Islet of Langerhans (tissue), 1 donor: ENCODE measurements around the gene MTHFD2.
A peak's percentile ranks its signal among the peaks of the same experiment; 100 is the strongest.
"Not testable (repeated sequence)": the region's sequence is repeated elsewhere in the genome, so short reads cannot be mapped to it uniquely, and the experiment has no call there.

Experiments used
- FAIRE-seq: peaks from one replicate; lab custom pipeline; 2011; peaks lifted over from hg19 to GRCh38; lab: Jason Lieb, UNC

Gene MTHFD2

DNA sequence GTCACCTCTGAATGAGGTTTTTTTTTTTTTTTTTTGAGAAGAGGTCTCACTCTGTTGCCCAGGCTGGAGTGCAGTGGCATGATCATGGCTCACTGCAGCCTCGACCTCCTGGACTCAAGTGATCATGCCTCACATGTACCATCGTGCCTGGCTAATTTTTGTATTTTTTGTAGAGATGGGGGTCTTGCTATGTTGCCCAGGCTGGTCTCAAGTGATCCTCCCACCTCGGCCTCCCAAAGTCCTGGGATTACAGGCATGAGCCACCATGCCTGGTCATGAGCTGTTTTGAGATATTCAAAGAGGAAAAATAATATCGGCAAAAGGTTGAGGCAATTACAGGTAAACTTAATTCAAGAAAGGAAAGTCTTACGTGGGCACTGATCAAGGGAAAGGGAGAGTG is 31.4 kb downstream of the MTHFD2 start:
- FAIRE-seq = not testable (repeated sequence)

DNA sequence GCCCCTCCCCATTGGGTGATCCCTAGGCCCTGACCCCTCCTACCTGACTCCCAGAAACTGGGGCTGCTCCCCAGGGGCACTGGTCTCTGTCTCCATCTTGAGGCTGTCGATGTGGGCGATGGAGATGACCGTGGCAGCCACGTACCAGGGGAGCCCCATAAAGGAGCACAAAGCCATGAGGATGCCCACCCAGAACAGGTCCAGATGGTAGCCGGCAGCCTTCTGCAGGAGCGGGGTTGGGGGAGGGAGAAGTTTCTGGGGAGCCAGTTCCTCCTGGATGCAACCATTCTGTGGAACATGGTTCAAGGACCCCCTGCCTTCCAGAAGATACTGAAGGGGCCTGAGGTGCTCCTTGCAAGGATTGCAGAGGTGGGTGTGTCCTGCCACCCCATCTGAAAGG is 34.0 kb downstream of the MTHFD2 start:
- FAIRE-seq = no peak

DNA sequence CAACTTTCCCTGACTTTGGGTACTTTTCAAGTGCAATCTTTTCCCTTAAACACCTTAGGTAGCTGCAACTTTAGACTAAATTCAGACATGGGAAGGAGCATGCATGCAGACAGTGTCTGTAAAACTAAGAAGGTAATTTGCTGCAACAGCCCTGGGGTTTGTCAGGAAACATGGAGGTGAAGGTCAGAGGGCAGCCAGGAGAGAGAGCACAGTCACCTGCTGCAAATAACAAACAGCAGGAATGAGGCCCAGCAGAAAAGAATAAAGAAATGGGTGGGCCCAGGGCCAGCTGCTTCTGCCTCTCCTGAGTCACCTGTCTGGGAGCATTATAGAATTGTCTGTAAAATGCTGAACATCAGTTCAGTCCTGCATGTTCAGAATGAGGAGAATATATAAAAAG is 35.2 kb downstream of the MTHFD2 start:
- FAIRE-seq = no peak

DNA sequence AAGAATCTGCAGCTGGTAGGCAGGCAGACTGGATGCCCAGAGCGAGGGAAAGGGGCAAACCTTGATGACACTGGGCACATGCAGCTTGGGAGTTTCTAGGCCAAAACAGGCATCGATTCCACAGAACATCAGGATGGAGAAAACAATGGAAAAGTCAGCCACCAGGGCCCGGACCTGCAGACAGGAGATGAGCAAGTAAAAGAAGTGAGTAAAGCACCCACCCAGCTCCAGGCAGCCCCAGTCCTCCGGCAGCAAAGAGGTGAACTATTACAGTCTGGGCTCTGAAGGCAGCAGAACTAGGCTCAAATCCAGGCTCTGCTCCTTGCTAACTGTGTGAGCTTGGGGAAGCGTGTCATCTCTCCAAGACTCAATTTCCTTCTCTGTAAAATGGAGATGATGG is 36.6 kb downstream of the MTHFD2 start:
- FAIRE-seq = no peak

DNA sequence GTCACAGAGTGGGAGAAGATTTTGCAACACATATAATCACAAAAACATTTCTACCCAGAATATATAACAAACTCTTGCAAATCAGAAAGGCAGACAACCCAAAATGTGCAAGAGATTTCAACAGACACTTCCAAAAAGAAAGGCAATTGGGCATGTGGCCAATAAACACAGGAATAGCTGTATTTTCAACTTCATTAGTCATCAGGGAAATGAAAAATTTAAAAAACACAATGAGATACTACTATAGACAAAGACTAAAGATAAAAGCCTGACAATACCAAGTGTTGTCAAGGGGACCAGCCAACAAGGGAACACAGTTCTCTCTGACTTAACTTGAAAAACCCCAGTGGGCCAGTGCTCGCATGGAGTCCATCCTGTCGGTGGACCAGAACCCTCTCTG is 40.5 kb downstream of the MTHFD2 start:
- FAIRE-seq = no peak

DNA sequence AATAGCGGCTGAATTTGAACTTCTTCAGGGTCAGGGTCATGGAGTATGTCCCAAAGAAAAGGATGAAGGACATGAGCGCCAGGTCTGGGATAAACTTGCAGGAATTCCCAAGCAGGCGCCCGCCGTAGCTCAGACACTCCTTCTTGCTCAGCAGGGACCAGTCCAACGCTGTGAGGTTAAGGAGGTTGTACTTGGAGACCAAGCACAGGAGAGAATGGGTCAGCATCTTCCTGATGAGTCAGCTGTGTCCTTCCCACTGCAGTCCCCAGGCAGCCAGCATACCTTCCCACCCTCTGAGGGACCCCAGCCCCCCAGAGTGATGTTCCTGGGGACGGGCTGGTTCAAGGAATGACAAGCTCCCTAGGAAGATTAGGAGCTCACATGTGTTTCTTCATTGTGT is 40.9 kb downstream of the MTHFD2 start:
- FAIRE-seq = no peak

DNA sequence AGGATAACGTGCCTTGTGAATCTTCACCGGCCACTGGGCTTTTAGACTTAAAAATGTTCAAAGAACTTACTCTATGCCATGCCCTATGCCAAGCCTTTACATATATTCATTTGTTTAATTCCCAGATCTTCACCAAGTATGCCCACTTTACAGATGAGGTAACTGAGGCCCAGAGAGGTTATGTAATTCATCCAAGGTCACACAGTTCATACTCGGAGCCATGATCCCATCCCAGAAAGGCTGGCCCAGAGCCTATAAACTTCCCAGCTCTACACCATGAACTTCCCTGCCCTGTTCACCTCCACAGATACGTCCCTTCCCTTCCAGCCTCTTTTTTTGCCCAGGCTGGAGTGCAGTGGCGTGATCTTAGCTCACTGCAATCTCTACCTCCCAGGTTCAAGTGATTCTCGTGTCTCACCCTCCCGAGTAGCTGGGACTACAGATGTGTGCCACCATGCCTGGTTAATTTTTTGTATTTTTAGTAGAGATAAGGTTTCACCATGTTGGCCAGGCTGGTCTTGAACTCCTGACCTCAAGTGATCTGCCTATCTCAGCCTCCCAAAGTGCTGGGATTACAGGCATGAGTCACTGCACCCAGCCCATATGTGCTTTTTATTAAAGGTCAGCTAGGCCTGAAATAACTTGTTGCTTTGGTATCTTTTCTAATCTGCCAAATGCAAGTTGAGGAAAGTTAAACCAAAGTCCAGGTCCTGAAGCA is 44.1 kb downstream of the MTHFD2 start:
- FAIRE-seq = no peak

DNA sequence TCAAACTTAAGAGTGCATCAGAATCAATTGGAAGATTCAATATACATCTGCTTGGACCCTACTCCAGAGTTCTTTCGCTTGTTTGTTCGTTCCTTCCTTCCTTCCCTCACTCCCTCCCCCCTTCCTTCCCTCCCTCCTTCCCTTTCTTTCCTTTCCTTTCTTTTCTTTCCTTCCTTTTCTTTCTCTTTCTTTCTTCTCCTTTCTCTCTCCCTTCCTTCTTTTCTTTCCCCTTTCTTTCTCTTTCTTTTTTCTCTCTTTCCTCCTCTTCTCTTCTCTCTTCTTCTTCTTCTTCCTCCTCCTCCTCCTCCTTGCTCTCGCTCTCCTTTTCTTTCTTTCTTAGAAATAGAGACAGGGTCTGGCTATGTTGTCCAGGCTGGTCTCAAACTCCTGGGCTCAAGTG is 45.9 kb downstream of the MTHFD2 start:
- no peak for FAIRE-seq

DNA sequence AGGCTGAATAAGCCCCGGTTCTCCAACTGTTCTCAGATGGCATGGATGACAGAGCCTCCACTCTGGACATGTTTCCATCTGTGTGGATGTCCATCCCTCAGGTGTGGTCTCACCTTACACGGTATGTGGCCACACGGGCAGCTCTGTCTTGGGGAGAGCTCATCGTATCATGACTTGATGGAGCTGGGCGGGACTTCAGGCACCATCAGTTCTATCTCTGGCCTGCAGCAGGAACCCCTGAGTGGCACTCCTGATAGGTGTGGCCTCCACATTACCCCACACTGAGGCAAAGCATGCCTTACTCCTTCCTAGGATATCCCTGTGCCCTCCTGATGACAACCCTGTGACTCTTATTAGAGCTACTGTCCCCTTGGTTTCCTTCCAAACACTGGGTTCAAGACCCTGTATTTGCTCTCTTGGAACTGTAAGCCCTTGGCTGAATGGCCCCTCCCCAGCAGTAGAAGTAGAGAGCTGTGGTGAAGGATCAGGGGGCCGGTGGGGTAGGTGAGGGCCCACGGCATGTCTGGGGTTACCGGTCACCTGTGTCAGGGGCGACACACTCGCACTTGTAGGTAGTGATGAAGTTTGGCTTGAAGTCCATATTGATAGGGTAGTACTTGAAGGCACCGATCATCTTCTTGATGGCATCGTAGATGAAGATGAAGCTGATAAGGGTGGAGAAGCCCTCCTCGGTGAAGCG is 48.2 kb downstream of the MTHFD2 start:
- no peak for FAIRE-seq

DNA sequence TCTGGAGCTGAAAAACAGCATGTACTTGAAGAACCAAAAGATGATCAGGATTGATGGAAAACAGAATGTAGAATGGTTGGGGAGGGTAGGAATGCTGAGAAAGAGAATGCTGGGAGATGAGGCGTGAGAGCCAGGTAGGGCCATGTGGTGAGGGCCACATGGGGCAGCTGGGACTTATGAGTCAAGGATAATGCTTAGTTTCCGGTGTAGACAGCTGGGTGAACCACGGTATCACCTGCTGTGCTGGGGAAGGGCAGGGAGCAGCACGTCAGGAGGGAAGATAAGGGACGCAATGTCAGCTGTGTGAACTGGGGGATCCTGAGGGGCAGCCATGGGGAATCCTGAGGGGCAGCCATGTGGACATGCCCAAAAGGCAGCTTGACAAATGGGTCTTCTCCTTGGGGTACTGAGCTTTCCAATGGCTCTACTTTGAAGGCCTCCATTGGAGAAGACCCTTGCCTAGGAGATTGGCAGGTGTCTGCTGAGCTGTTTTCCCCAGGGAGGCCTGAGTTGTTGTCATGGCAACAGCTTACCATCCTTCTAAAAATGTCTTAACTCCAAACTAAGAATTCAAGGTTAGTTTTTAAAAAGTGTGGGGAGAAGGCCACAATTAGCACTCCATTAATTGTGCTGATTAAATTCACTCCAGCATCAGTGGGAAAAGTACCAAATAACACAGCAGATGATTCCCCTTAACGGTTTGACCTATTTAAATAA is 51.1 kb downstream of the MTHFD2 start:
- FAIRE-seq = no peak

DNA sequence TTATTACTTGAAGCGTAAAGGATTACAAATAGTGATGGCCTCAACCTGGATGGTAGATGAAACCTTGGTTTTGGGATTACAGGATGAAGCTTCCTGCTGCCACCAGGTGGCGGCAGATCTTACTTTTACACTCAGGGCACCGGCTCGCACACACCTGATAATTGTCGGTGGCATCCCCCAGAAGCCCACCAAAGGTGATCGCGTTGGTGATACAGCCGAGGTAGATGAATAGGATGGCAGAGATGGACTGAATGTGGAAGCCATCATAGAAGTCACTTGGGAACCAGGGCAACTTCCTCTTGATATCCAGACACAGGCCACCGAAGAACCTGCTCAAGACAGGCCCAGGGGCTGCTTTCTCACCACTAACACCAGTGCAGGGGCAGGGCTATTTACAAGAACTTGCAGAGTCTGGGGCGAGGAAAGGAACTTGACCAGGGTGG is 51.8 kb downstream of the MTHFD2 start:
- peak; percentile 51 for FAIRE-seq

DNA sequence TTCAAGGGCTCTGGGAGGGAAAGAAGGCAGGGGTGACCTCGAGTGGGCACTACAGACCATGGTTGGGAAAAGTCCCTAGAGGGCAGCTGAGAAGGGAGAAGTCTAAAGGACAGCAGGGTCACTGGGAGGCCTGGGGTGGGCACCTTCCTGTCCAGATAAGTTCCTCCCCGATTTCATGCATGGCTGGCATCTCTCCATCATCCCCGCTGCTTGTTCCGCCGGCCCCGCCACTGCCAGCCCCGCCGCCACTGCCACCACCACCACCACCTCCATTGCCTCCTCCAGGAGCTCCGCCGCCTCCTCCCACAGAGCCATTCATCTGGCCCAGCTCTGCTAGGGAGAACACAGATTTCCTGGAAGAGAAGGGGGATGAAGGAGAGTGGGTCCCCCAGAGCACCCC is 53.6 kb downstream of the MTHFD2 start:
- no peak for FAIRE-seq

DNA sequence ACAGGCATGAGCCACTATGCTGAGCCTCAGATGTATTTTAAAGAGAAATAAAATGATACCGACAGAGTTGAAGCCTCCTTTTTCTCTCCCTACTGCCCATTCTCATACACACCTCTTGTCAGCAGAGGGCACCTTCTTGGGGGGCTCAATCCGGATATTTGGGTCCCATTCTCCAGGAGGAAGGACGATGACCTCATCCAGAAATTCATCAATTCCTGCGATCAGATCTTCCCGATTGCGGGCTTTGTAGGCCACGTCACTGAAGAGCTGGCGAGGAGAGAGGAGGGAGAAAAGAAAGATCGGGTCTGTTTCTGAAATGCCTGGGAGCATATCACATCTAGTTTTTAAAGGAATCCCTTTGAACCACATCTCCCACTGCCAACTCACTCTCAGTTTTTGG is 54.4 kb downstream of the MTHFD2 start:
- no peak for FAIRE-seq

DNA sequence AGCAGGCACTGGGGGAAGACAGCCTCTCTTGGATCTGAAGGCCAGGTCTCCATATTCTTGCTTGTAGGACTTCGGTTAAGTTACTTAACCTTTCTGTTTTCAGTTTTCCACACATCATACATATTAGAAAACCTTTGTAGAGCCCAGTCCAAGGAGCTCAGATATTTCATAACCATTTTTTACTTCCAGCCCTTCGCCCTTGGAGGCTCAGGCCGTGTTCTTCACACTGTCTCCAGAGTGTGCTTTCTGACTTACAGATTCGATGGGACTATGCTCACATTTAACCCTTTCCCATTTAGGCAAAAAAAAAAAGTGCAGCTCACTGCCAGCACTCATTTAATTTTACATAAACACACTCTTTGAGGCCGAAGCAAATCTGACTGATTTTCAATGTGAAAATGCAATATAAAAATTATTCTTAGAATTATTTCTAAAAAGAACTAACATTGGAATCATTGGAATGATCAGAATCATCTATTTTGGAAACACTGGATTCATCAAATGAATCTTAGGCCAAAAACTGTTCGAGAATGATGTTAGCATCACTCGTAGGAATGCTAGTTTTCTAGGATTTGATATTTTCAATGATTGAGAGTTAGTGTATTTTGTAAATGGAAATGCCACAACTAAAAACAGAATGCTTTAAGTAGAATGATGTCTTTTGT is 55.0 kb downstream of the MTHFD2 start:
- FAIRE-seq = no peak

DNA sequence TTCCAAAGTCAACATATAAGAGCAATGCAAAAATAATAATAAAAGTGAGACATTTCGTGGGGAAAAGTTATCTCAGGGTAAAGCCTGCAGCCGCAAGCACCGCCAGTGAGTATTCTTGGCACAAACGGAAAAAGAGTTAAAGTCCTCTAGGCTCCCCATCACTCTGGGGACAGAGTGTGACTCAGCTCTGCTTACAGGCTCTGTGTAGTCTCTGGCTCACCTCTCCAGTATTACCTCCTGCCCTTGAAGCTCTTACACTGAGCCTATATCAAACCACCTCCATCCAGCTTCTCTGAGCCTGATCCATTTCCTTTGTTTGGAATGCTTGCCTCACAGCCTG is 55.5 kb downstream of the MTHFD2 start:
- FAIRE-seq = no peak

DNA sequence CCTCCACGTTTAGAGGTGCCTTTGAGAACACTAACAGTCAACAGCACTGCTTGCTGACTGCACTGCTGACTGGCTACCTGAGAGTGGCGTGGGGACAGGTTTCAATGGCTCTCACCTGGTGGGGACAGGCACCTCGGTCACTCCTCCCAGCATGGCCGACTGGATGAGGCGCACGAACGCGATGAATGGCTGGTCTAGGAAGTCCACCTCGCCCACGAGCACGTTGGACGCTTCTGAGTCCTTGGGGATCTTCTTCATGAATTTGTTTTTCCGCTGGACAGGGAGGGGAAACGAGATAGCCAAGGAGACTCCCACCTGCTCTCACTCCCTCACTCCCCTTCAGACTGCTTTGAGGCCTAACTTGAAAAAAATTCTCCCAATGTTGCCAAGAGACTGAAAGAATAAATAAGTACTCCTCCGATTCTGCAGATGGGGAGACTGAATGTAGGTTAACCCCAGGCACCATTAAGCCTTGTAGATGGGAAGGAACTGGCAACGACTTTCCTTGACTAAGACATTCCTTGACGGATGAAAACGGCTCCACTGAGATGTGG is 57.3 kb downstream of the MTHFD2 start:
- FAIRE-seq = no peak

DNA sequence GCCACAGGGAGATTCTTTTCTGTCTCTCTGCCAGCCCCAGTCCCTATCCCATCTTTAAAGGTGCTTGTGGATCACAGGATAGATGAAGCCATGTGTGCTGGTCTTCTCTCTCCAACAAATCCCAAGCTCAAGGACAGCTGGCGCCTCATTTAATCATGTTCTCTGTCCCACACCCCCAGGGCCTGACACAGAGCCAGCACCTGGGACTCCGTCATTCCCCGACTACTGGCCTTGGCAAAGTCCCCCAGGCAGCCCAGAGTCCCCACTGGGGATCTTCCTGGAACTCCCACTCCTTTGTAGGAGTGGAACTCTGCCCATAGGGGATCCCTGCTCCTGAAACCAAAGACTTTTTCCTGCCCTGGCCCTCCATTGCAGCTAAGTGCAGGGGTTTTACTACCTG is 60.8 kb downstream of the MTHFD2 start:
- no peak for FAIRE-seq

DNA sequence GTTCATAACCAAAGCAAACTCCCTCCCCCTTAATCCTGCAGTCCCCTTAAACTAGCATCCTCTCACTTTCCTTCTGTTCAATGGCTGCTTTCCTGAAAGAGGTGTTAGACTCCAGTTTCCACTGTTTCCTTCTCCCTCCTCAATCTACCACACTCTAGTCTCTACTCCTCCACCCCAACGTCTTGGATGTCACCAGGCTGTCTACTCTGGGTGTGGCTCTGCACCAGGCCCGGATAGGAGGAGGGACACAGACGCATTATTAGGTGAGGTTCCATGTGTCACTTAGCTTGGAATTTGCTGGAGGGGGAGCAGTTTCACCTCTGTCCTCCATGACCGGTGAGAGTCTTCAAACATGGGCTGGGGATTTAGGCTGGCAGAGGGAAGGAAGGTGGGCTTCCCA is 61.3 kb downstream of the MTHFD2 start:
- no peak for FAIRE-seq

DNA sequence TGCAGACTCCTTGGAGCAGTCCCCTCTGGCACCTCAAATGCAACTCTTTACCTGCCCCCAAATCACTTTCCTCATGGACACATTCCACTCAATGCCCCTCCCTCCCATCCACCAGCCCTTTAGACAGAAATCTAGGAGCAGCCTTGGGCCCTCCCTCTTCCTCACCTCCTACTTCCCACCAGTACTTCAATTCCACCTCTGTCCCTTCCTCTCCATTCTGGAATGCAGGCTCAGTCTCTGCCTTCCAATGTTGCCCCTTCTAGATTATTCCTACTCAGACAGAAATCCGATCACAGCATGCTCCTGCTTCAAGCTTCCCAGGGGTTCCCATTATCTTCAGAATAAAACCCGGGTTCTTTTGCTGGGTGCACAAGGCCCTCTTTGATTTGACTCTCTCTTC is 62.1 kb downstream of the MTHFD2 start:
- FAIRE-seq = no peak

DNA sequence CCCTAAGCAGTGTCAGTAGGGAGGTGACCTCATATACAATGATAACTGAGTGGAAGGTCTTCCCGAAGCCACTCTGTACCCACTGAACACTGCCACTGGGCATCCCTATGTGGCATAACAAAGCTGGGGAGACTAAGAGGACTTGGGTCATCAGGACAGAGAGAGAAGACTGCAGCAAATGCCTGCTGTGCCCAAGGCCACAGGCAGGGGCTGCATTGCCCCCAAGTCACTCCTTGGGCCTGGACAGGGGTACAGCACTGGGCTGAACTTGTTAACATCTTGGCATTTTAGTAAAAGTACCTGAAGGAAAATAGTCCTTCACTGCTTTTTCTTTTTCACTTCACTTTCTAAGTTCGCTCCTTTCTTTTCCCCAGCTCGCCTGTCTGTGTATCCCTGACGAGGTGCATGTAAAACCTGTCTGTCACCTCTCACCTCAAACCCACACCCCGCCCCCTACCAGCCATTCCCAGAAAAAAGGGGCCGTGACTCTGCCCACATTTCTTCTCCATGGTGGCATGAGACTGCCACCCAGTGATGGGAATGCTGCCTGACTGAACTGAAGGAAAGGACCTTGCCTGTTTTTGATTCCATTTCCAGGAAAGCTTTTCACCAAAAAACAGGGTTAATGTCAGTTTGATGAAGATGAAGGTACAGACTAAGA is 62.9 kb downstream of the MTHFD2 start:
- no peak for FAIRE-seq

DNA sequence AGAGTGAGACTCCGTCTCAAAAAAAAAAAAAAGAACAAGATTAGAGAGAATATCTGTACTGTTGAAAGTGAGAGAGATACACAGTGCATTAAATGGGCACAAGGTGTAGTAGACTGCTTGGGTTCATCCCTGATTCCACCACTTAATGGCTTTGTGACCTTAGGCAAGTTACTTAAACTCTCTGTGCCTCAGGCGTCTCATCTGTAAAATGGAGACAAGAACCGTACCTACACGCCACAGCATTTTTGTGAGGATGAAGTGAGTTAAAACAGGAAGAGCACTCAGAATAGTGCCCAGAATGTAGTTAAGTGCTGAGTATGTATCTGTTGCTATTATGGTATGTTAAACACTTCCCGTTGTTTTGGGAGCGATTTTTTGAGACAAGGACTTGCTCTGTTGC is 64.3 kb downstream of the MTHFD2 start:
- no peak for FAIRE-seq

DNA sequence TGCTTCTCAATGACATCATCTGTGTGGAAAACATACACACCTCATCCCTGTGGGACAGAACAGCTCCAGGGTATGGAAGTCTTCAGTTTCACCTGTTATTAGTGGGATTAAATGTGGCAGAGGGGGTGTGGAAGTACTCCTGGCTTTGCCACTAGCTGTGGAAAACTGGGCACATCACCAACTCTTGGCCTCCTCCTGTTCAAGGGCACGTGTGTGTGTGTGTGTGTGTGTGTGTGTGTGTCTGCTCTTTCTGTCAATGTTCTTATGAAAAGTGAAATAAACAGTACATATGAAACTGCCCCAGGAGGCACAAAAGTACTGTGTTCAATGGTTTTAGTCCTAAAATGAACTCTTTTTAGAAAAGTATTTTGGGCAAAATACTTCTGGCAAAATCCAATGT is 65.9 kb downstream of the MTHFD2 start:
- FAIRE-seq = no peak
